Mammary epithelial cell (primary cell): ENCODE data around the gene CASZ1.

Source experiments
- CTCF ChIP-seq, 2 donors: IDR thresholded peaks in 1 of 2; conservative IDR thresholded peaks in 1 of 2; 2 replicates each; pipeline ENCODE4 v1.5.1; 2011 to 2012; ENCODE audit warnings: inconsistent platforms in 2 of 2, low read length in 2 of 2, mild to moderate bottlenecking in 2 of 2, control low read depth in 1 of 2, low read depth in 1 of 2; ENCODE audit not compliant: insufficient read depth in 1 of 2; ENCODE audit errors: extremely low read depth in 1 of 2
- EZH2 ChIP-seq: IDR thresholded peaks from 2 replicates; pipeline ENCODE4 v1.6.1; 2012; ENCODE audit warnings: low read length, inconsistent platforms, borderline replicate concordance

GRCh38 chr1:10834770-10835412 lies 38.4 kb upstream of the CASZ1 start:
- TF ChIP-seq CTCF (conservative IDR thresholded peaks at IDR 0.05 in 1 of 2, IDR thresholded peaks at IDR 0.05 in 1 of 2; ENCODE audit: extremely low read depth in 1 of 2, insufficient read depth in 1 of 2, low read depth in 1 of 2, low read length in 2 of 2) (no peak), EZH2 (no peak)
